ENCODE measurements around the gene VPS39.

VPS39 gene

DNA sequence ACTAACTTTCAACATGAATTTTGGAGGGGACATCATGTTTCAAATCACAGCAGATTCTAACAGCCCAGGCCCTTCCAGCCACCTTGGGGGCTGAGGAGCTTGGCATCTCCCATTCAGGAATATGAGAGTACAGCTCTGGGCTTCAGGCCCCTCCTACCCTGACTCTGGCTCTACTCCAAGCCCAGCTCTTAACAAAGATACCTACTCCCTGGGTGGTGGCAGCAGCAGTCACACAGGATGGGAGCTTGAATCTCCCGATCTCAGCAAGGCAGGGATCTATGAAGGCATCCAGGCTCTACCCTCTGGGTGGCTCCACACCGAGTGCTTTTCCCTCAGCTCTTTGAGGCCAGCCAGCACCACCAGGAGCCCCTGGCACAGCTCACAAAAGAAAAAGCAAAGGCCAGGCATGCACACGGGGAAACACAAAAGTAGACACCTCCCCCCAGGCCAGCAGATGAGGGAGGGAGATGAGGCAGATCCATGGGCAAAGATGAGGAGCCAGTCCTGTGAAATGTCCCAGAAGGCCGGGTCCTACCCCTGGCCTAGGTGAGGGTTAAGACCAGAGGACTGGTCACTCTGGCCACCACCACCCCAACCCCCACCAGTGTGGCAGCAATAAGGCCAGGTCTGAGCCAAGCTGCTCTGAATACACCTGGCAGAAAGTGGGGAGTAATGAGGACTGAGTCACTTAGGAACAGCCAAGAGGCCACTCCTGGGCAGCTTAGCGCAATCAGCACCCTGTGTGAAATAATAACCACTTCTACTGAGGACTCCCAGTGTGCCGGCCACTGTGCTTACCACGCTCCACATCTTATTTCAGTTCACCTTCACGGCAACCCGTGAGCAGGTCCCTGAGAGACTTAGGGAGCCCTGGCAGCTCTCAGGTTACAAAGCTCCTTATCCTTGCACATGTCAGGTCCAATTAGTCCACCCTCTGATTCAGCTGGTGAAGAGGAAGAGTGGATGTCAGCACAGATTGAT lies 76.0 kb downstream of the VPS39 start:
- in situ Hi-C loops (cut with MboI; ENCODE audit: low sequenced_read_pairs) = no loop called here

DNA sequence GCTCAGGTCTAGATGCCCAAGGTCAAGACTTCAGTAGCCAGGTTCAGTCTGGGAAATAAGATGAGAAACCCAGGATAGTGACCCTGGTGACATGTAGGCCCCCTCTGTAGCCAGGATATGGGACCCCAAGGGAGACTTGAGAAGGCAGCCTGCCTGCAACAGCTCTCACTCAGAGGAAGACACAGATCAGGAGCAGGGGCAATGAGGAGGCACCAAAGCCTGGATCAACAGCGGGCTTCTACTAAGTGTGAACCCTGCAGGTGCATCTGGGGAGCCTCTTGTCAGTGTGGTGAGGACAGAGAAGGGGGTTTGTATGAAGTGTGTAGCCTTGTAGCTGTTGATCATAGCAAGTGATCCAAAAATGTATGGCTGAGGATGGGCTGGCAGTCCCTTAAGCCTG lies 77.1 kb downstream of the VPS39 start:
- in situ Hi-C loops (cut with MboI; ENCODE audit: low sequenced_read_pairs) = no loop called here

DNA sequence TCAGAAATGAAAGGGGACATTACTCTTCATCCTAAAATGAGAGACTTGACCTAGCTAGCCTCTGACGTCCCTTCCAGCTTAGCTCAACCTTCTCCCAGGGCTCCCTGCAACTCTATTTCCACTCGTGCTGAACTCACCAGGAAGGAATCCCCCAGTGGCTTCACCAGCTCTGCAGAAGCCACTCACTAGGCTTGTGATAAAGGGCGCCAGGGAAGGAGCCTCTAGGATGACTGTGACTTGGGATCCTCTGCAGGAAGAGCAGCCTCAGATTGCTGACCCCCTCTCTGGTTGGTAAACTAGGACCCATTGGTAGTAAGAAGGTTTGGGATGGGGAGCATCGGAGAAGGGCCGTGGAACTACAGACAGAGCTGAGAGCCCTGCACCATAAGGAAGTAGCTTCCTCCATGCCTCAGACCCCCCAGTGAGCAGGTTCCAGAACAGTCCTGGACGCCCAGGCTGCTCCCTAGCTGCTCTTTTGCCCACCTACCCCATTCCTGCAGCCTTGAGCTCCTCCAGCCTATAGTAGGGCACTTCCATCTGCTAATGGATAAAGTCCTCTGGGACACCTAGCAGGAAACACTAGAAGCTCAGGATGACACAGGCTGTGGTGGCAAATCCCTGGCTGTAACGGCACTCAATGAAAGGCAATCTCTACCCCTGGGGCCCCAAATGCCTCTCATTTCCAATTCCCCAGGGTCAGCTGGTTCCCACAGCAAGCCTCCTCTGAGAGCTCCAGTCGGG lies 77.7 kb downstream of the VPS39 start:
- in situ Hi-C loops (cut with MboI; ENCODE audit: low sequenced_read_pairs) = no loop called here

DNA sequence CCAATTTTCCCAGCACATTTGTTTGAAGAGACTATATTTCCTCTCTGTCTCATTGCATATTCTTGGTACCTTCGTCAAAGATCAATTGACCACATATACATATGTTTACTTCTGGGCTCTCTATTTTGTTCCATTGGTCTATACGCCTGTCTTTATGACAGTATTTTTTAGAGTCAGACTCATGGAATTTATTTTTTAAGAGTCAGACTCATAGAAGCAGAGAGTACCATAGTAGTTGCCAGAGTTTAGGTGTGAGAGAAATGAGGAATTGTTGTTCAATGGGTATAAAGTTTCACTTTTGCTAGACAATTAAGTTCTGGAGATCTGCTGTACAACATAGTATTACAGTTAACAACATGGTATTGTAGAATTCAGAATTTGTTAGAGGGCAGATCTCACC lies 78.7 kb downstream of the VPS39 start:
- in situ Hi-C loops (cut with MboI; ENCODE audit: low sequenced_read_pairs) = no loop called here

DNA sequence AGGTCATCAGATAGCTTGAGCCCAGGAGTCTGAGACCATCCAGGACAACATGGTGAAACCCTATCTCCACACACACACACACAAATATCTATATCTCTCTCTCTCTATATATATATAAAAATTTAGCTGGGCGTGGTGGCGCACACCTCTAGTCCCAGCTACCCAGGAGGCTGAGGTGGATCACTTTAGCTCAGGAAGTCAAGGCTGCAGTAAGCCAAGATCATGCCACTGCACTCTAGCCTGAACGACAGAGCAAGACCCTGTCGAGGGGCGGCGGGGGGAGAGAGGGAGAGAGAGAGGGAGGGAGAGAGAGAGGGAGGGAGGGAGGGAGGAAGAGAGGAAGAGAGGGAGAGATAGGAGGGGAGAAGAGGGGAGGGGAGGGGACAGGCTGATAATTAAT lies 79.6 kb downstream of the VPS39 start:
- in situ Hi-C loops (cut with MboI; ENCODE audit: low sequenced_read_pairs) = no loop called here

DNA sequence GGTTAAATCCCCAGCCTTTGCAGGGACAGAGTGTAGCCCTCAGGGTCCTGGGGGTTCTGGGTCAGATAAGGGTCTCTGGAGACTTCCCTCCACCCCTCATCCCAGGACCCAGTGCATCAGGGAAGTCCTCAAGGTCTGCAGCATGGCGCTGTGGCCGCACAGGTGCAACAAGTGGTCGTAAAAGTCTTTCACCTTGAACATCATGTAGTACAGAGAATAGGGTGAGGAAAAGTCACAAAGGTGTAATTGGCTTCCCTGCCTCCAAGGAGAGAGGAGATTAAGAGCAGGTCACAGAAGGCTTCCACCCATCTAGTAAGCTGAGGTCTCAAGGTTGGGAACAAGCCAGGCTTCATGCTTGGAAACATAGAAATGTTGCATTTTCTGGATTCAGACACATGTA lies 84.6 kb downstream of the VPS39 start:
- in situ Hi-C loops (cut with MboI; ENCODE audit: low sequenced_read_pairs) = no loop called here

DNA sequence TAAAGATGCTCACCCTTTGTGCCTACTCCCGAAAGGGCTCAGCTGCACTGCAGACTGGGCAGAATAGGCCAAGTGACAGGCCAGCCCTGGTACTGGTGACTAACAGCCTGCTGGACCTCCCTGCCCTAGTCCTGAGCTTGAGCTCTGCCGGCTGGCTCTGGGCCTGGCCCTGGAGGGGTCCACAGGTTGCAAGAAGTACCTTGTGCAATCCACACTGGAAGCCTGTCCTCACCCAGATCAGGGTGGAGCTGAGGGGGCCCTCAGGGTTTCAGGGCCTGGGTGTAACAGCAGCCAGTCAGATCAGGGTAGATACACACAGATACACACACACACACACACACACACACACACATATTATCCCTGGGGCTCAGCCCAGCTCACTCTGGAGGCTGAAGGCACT lies 86.4 kb downstream of the VPS39 start:
- in situ Hi-C loops (cut with MboI; ENCODE audit: low sequenced_read_pairs) = no loop called here

DNA sequence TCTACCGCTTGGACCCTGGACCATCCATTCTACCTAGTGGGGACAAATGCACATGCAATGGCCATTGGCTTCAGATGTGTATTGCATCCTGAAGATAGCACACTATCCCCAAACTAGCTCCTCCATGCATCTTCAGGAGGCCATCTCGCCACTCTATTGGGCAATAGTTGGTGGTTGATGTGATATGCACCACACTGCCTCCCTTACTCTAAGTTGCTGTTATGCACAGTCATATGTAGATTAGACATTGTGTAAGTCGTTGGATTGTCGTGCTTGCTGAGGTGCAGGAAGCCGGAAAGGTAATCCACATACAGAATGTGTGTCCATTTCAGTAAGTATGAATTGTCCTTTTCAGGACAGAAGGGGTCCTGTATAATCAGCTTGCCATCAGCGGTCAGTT lies 87.1 kb downstream of the VPS39 start:
- in situ Hi-C loops (cut with MboI; ENCODE audit: low sequenced_read_pairs) = no loop called here

DNA sequence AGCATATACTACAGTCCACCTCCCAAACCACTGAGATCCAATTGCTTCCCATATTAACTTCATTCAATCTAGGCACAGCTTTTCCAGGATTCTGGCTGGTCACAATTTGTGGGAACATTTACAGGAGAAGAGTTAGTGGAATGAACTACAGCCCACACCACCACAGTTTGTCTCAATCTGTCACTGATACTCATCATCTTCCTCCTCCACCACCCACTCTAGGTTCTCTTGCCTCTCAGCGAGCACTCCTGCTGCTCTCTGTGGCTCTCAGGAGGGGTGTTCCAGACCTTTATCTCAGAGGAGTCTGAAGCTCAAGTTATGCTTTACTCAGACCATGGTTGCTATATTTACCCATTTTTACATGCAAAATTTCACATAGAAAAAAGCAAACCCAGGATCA lies 87.8 kb downstream of the VPS39 start:
- in situ Hi-C loops (cut with MboI; ENCODE audit: low sequenced_read_pairs) = no loop called here

DNA sequence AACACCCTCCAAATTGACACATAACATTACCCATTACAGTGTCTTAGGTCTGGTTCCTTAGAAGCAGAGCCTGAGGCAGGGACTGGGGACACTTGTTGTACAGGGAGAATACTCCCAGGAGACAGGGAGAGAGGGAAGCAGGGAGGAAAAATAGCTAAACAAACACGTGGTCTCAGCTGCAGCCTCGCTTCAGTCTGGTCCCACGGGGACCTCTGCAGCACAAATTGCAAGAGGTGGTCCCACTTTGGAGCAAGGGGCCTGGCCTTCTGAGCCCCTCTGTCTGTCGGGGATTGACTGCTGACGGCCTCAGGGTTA lies 88.7 kb downstream of the VPS39 start:
- in situ Hi-C loops (cut with MboI; ENCODE audit: low sequenced_read_pairs) = no loop called here

DNA sequence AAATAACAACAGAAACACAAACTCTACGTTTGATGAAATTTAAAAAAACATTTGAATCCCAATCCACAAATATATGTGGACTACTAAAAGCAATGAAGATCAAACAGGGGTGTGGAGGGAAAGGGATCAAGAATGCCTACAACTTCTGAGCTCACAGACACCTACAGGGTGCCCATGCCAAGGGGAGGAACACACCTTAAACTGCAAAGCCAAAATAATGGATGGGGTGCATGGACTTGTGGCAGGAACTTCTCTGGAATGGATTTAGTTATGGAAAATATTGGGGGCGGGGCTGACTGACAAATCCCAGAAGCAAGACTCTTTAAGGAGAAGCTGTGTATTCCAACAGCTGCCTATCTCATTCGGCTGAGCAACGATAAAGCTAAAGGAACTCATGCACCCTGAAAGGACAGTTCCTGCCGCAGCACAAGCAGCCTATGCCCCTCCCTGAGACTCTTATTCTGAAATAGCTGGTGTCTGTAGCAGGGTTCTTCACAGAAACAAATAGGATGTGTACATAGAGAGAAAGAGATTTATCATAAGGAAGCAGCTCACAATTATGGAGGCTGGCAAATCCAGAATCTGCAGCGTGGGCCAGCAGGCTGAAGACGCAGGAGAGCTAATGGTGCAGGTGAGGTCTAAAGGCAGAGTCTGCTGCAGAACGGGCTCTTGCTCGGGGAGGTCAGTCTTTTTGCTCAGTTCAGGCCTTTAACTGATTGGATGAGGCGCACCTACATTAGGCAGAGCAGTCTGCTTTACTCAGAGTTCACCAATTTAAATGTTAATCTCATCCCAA lies 89.3 kb downstream of the VPS39 start:
- in situ Hi-C loops (cut with MboI; ENCODE audit: low sequenced_read_pairs) = no loop called here

DNA sequence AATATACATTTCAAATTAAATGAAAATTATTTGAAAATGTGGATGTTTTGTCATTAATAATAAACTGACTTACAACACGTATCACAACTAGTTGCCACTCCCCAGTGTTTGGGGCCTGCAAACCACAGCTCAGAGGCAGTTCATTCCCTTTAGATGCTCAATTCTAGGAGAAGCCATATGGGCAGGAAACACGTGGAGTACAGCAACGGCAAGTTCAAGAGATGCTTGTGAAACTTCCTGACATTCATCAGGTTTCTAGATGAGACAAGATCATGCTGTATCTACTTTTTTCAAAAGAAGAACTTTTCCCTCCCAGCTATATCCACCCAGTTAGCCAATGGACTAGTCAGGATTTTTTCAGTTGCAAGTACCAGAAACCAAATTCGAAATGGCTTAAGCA lies 96.2 kb downstream of the VPS39 start:
- in situ Hi-C loops (cut with MboI; ENCODE audit: low sequenced_read_pairs) = no loop called here

DNA sequence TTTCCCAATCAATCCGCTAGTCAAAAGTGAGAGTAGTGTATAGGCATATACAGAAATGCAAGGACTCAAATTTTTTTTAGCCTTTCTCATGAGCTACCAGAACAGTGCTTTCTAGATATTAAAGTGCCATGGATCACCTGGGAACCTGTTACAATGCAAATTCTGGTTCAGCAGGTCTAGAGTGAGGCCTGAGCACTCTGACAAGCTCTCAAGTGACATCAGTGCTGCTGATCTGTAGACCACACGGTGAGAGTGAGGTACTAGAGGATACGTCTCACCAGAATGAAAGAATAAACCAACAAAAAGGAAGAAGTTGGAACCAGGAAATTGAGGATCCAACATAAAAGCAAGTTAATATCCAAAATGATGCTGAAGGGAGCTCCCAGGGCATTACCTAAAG lies 97.7 kb downstream of the VPS39 start:
- in situ Hi-C loops (cut with MboI; ENCODE audit: low sequenced_read_pairs) = no loop called here

DNA sequence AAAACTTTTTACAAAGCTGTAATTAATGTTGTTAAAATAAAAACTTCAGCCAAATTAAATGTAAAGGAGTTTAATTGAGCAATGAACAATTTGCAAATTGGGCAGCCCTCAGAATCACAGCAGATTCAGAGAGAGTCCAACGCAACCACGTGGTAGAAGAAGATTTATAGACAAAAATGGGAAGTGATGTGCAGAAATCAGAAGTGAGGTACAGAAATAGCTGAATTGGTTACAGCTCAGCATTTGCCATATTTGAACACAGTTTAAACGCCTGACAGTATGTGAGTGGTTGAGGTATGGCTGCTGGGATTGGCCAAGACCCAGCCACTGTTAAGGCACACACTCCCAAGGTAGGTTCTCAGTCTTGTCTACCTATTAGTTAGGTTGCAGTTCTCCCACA lies 99.3 kb downstream of the VPS39 start:
- in situ Hi-C loops (cut with MboI; ENCODE audit: low sequenced_read_pairs) = no loop called here

Data from hTERT RPE-1 (cell line).